Measurements from ENCODE around the gene SYNJ2.

- TF ChIP-seq, protein P1, sequence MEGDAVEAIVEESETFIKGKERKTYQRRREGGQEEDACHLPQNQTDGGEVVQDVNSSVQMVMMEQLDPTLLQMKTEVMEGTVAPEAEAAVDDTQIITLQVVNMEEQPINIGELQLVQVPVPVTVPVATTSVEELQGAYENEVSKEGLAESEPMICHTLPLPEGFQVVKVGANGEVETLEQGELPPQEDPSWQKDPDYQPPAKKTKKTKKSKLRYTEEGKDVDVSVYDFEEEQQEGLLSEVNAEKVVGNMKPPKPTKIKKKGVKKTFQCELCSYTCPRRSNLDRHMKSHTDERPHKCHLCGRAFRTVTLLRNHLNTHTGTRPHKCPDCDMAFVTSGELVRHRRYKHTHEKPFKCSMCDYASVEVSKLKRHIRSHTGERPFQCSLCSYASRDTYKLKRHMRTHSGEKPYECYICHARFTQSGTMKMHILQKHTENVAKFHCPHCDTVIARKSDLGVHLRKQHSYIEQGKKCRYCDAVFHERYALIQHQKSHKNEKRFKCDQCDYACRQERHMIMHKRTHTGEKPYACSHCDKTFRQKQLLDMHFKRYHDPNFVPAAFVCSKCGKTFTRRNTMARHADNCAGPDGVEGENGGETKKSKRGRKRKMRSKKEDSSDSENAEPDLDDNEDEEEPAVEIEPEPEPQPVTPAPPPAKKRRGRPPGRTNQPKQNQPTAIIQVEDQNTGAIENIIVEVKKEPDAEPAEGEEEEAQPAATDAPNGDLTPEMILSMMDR (conservative IDR thresholded peaks at IDR 0.05; ENCODE audit: low read depth in 2 of 2) = peak; percentile 40 to 41
- TF ChIP-seq EZH2phosphoT487 (IDR thresholded peaks at IDR 0.05; ENCODE audit: unreplicated experiment) (no peak), ZNF114 (CRISPR knock-in tag; IDR thresholded peaks at IDR 0.05) (no peak), EZH2 (IDR thresholded peaks at IDR 0.05; ENCODE audit: low read depth, unreplicated experiment) (no peak), POLR2AphosphoS5 (IDR thresholded peaks at IDR 0.05; ENCODE audit: low read depth) (no peak), ZNF331 (CRISPR knock-in tag; IDR thresholded peaks at IDR 0.05; ENCODE audit: low read depth) (no peak), CREB1 (CRISPR knock-in tag; IDR thresholded peaks at IDR 0.05; ENCODE audit: low read depth) (no peak), JUNB (IDR thresholded peaks at IDR 0.05; ENCODE audit: unreplicated experiment) (no peak)
- TF ChIP-seq, protein P2, sequence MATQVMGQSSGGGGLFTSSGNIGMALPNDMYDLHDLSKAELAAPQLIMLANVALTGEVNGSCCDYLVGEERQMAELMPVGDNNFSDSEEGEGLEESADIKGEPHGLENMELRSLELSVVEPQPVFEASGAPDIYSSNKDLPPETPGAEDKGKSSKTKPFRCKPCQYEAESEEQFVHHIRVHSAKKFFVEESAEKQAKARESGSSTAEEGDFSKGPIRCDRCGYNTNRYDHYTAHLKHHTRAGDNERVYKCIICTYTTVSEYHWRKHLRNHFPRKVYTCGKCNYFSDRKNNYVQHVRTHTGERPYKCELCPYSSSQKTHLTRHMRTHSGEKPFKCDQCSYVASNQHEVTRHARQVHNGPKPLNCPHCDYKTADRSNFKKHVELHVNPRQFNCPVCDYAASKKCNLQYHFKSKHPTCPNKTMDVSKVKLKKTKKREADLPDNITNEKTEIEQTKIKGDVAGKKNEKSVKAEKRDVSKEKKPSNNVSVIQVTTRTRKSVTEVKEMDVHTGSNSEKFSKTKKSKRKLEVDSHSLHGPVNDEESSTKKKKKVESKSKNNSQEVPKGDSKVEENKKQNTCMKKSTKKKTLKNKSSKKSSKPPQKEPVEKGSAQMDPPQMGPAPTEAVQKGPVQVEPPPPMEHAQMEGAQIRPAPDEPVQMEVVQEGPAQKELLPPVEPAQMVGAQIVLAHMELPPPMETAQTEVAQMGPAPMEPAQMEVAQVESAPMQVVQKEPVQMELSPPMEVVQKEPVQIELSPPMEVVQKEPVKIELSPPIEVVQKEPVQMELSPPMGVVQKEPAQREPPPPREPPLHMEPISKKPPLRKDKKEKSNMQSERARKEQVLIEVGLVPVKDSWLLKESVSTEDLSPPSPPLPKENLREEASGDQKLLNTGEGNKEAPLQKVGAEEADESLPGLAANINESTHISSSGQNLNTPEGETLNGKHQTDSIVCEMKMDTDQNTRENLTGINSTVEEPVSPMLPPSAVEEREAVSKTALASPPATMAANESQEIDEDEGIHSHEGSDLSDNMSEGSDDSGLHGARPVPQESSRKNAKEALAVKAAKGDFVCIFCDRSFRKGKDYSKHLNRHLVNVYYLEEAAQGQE (IDR thresholded peaks at IDR 0.05; ENCODE audit: unreplicated experiment) = no peak
- TF ChIP-seq, protein P3, sequence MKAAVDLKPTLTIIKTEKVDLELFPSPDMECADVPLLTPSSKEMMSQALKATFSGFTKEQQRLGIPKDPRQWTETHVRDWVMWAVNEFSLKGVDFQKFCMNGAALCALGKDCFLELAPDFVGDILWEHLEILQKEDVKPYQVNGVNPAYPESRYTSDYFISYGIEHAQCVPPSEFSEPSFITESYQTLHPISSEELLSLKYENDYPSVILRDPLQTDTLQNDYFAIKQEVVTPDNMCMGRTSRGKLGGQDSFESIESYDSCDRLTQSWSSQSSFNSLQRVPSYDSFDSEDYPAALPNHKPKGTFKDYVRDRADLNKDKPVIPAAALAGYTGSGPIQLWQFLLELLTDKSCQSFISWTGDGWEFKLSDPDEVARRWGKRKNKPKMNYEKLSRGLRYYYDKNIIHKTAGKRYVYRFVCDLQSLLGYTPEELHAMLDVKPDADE (IDR thresholded peaks at IDR 0.05) = no peak
- TF ChIP-seq, protein P4, sequence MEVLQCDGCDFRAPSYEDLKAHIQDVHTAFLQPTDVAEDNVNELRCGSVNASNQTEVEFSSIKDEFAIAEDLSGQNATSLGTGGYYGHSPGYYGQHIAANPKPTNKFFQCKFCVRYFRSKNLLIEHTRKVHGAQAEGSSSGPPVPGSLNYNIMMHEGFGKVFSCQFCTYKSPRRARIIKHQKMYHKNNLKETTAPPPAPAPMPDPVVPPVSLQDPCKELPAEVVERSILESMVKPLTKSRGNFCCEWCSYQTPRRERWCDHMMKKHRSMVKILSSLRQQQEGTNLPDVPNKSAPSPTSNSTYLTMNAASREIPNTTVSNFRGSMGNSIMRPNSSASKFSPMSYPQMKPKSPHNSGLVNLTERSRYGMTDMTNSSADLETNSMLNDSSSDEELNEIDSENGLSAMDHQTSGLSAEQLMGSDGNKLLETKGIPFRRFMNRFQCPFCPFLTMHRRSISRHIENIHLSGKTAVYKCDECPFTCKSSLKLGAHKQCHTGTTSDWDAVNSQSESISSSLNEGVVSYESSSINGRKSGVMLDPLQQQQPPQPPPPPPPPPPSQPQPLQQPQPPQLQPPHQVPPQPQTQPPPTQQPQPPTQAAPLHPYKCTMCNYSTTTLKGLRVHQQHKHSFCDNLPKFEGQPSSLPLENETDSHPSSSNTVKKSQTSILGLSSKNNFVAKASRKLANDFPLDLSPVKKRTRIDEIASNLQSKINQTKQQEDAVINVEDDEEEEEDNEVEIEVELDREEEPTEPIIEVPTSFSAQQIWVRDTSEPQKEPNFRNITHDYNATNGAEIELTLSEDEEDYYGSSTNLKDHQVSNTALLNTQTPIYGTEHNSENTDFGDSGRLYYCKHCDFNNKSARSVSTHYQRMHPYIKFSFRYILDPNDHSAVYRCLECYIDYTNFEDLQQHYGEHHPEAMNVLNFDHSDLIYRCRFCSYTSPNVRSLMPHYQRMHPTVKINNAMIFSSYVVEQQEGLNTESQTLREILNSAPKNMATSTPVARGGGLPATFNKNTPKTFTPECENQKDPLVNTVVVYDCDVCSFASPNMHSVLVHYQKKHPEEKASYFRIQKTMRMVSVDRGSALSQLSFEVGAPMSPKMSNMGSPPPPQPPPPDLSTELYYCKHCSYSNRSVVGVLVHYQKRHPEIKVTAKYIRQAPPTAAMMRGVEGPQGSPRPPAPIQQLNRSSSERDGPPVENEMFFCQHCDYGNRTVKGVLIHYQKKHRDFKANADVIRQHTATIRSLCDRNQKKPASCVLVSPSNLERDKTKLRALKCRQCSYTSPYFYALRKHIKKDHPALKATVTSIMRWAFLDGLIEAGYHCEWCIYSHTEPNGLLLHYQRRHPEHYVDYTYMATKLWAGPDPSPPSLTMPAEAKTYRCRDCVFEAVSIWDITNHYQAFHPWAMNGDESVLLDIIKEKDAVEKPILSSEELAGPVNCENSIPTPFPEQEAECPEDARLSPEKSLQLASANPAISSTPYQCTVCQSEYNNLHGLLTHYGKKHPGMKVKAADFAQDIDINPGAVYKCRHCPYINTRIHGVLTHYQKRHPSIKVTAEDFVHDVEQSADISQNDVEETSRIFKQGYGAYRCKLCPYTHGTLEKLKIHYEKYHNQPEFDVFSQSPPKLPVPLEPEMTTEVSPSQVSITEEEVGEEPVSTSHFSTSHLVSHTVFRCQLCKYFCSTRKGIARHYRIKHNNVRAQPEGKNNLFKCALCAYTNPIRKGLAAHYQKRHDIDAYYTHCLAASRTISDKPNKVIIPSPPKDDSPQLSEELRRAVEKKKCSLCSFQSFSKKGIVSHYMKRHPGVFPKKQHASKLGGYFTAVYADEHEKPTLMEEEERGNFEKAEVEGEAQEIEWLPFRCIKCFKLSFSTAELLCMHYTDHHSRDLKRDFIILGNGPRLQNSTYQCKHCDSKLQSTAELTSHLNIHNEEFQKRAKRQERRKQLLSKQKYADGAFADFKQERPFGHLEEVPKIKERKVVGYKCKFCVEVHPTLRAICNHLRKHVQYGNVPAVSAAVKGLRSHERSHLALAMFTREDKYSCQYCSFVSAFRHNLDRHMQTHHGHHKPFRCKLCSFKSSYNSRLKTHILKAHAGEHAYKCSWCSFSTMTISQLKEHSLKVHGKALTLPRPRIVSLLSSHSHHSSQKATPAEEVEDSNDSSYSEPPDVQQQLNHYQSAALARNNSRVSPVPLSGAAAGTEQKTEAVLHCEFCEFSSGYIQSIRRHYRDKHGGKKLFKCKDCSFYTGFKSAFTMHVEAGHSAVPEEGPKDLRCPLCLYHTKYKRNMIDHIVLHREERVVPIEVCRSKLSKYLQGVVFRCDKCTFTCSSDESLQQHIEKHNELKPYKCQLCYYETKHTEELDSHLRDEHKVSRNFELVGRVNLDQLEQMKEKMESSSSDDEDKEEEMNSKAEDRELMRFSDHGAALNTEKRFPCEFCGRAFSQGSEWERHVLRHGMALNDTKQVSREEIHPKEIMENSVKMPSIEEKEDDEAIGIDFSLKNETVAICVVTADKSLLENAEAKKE (CRISPR knock-in tag; IDR thresholded peaks at IDR 0.05) = no peak
Measured at GRCh38 chr6:158131926-158132325, 150.3 kb downstream of the SYNJ2 start.

Measured in GM23338 (cell line).